Astrocyte of the spinal cord (primary cell): ENCODE results near the gene APBB1IP.

Source experiments
- DNase-seq: peaks from one replicate; pipeline ENCODE4 v3.0.0; 2011; ENCODE audit warnings: low read depth, low spot score
- H3K4me3 ChIP-seq: 2 replicates; pipeline ENCODE4 v1.5.1; 2011; ENCODE audit warnings: low read depth, mild to moderate bottlenecking, low read length, moderate library complexity
- CTCF ChIP-seq: IDR thresholded peaks from 2 replicates; pipeline ENCODE4 v1.5.1; 2012; ENCODE audit warnings: low read depth, mild to moderate bottlenecking, low read length, inconsistent platforms
- in situ Hi-C: cut with HindIII; loops from 2 replicates; pipeline ENCODE4 v1.10.0; 2017; ENCODE audit warnings: low sequenced_read_pairs

Gene APBB1IP

GRCh38 chr10:26481914-26482550, 43.9 kb downstream of the APBB1IP start:
- no peak for DNase-seq
- no peak for TF ChIP-seq CTCF
- H3K4me3 ChIP-seq, result no peak overlapping the region
- in situ Hi-C loops, result no loop called here

GRCh38 chr10:26483554-26483953, 45.4 kb downstream of the APBB1IP start:
- no peak for DNase-seq
- no peak overlapping the region for H3K4me3 ChIP-seq
- TF ChIP-seq CTCF, result no peak
- in situ Hi-C loops, result no loop called here

GRCh38 chr10:26485150-26485941, 47.2 kb downstream of the APBB1IP start:
- in situ Hi-C loops, result no loop called here
- no peak for TF ChIP-seq CTCF
- no peak overlapping the region for H3K4me3 ChIP-seq
- peak; percentile 47 for DNase-seq

- peak; percentile 77 for DNase-seq
- in situ Hi-C loops, result no loop called here
- no peak overlapping the region for H3K4me3 ChIP-seq
- TF ChIP-seq CTCF, result no peak
Measured at GRCh38 chr10:26486304-26486703, 48.2 kb downstream of the APBB1IP start.

GRCh38 chr10:26486990-26487850, 49.1 kb downstream of the APBB1IP start:
- no peak overlapping the region for H3K4me3 ChIP-seq
- peak; percentile 89 for DNase-seq
- in situ Hi-C loops, result no loop called here
- TF ChIP-seq CTCF, result no peak

- no peak overlapping the region for H3K4me3 ChIP-seq
- in situ Hi-C loops, result no loop called here
- no peak for TF ChIP-seq CTCF
- peak; percentile 43 for DNase-seq
Measured at GRCh38 chr10:26488344-26488743, 50.2 kb downstream of the APBB1IP start.
